G401 (cell line): Measurements from ENCODE around the gene CDRT4. TPM values are rescaled to one million over a fixed set of nuclear protein-coding genes. Genes with fewer than 3 reads are reported as not detected.

ENCODE experiments used
- DNase-seq: peaks from one replicate; pipeline ENCODE4 v3.0.0-alpha.2; 2015; ENCODE audit warnings: low spot score
- in situ Hi-C: cut with HindIII; loops from 2 replicates; pipeline ENCODE4 v1.10.0; 2016; ENCODE audit warnings: low sequenced_read_pairs, mixed read lengths
- total RNA-seq: library from RNA; depleted of rRNA; stranded (reverse); fragments of >200 nt; shearing (Covaris generic); gene quantifications from 2 replicates; pipeline ENCODE4 v1.2.3, GENCODE V29; 2014

Gene CDRT4
- total RNA-seq, 1 experiment from 2014 or later, result 5.0 TPM

- no peak for DNase-seq
- in situ Hi-C loops, result no loop called here
Measured at GRCh38 chr17:15496735-15497670, 29.6 kb upstream of the CDRT4 start.

GRCh38 chr17:15494821-15495220, 27.4 kb upstream of the CDRT4 start:
- in situ Hi-C loops, result no loop called here
- no peak for DNase-seq

GRCh38 chr17:15493693-15494035, 26.2 kb upstream of the CDRT4 start:
- in situ Hi-C loops, result no loop called here
- DNase-seq, result no peak

GRCh38 chr17:15492791-15493692, 25.6 kb upstream of the CDRT4 start:
- in situ Hi-C loops, result no loop called here

GRCh38 chr17:15492186-15492585, 24.8 kb upstream of the CDRT4 start:
- in situ Hi-C loops, result no loop called here
- DNase-seq, result no peak

More at GRCh38 chr17:15492791-15493692, 25.6 kb upstream of the CDRT4 start:
- DNase-seq, result peak; percentile 29

DNA sequence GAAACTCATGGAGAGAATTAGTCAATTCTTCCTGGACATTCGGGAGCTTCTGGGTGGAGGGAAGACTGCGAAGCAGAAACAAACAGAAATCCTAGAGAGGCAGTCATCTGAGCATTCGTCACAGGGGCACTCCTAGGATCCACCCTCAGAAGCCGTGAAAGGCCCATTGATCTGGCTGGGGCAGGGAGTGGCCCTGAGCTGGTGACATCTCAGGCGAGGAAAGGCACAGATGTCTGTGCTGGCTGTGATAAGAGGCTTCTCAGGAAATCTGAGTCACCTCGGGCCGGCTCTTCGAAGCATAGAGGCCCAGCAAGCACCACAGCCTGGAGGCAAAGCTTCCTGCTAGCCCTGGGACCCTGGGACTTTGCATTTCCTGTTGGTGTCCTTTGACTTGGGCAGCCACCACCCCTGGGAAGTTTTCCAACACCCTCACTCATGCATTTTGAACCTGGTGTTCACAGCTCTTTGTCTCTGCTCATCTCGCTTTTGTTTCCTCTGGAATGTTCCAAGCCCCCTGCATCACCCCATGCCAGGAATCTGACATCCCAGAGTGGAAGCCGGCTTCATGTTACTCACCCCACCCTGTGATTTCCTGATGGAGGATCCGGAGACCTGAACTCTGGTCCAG, 23.3 kb upstream of the CDRT4 start:
- in situ Hi-C loops, result no loop called here
- DNase-seq, result no peak

DNA sequence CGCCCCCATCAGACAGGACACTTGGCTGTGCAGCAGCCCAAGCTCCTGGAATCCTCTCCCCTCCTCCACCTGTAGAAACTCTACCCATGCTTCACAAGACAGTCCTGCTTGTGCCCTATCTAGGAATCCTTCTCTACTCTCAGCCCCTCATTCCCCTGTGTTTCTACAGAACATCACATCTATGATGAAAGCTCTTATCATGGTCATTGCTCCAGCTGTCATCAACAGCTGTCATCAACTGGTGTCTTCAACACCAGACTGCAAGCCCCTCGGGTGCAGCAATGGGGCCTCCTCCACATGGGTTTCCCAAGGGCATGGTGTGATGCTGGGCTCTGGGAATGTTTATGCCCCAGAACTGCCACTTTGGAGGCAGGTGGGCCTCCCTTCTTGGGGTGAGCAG, 21.1 kb upstream of the CDRT4 start:
- in situ Hi-C loops, result no loop called here
- DNase-seq, result no peak

DNA sequence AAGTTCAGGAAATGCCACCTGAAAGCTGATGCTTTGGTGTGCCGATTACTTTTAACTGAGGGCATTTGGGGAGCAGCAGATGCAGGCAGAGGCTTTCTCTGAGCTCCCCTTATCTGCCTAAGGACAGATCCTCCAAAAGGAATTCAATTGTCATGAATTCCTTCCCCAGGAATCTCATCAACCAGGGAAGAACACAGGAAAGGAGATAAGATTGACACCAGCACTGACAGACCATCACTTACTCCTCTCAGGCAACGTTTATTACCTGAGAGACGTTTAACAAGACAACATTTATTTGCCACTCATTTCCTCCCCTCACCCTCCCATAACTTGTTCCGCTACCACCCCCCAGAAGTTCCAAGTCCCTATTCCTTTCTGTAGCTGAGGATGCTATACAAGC, 17.6 kb upstream of the CDRT4 start:
- no peak for DNase-seq
- in situ Hi-C loops, result no loop called here

- DNase-seq, result no peak
- in situ Hi-C loops, result no loop called here
Measured at GRCh38 chr17:15483431-15483830, 16.0 kb upstream of the CDRT4 start.

DNA sequence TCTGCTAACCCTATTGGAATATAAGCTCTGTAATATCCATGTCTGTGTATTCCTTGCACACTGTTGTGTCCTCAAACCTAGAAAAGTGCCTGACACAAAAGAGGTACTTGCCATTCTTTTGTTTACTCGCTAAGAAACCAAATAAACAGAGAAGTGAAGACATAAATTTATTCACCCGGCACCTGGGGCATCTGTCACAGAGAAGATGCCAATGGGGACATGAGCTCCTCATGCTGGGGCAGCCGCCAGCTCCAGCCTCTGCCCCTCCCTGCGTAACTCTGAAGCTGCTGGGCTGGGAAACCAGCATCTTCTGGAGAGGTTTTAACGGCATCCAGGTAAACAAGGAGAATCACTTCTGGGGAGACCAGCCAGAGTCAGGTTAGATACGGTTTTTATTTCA, 15.1 kb upstream of the CDRT4 start:
- in situ Hi-C loops, result no loop called here
- DNase-seq, result peak; percentile 58

GRCh38 chr17:15481481-15481880, 14.1 kb upstream of the CDRT4 start:
- in situ Hi-C loops, result no loop called here
- no peak for DNase-seq

- in situ Hi-C loops, result no loop called here
Measured at GRCh38 chr17:15480204-15480603, 12.8 kb upstream of the CDRT4 start.

DNA sequence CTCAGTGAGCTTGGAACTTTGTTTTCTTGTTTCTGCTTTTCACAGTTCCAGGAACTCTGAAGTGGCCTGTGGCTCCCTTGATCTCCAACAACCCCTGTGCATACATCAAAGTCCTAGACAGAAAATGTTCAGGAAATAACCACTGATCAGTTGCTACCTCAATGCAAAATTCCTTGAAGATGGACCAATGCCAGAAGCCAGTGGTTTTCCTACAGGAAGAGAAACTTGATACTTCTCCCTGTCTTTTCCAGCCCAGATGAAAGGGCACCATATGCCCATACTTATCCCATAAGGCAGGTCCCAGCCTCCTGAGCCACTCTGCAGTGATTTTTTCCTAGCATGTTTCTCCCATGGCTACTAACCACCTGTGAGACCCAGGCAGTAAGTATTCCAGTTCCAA, 12.3 kb upstream of the CDRT4 start:
- DNase-seq, result no peak
- in situ Hi-C loops, result no loop called here

More at GRCh38 chr17:15480204-15480603, 12.8 kb upstream of the CDRT4 start:
- no peak for DNase-seq

GRCh38 chr17:15478845-15479244, 11.4 kb upstream of the CDRT4 start:
- in situ Hi-C loops, result no loop called here

DNA sequence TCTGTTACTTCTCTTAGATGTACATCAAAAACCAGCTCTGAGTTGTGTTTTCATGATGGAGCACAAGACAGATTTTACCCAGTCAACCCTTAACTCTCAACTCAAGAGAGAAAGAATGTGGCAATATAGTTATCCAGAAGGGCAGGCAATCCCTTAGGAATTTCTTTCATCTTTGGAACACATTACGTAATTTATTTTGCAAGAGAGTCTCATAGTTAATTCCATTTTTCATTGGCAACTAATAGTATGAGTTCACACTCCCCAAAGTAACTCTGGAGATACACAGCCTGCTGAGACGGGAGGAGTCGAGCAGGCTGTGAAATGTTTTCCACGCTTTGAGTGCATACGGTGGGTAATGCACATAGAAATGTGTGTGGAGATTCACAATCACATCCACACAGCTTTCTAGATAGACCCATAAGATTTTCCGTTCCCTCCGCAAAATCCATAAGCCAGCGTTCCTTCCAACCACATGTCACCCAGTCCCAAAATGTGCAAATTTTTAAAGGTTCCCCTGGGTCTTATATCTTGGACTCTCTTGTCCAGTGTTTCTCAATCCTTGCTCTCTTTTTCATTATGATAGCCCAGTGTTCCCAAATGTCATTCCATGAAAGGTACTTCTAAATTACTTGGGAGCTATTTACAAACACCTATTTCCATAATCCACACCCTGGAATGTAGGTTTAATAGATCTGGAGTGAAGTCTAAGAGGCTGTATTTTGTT, 8.4 kb upstream of the CDRT4 start:
- in situ Hi-C loops, result no loop called here
- no peak for DNase-seq

More at GRCh38 chr17:15478845-15479244, 11.4 kb upstream of the CDRT4 start:
- DNase-seq, result no peak

DNA sequence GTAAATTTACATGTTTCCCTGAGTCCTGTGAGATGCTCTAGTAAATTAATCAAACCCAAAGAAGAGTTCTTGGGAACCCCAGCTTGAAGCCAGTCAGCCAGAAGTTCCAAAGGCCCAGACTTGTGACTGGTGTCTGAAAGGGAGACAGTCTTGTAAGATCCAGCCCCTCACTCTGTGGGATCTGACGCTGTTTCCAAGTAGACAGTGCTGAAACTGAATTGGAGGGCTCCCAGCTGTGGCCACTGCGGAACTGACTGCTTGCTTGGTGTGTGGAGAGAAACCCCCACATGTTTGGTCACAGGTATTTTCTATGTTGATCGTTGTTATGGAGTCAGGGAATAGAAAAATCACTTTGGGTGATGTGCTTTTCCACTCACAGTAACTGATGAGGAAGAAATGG, 5.5 kb upstream of the CDRT4 start:
- in situ Hi-C loops, result no loop called here
- DNase-seq, result no peak

DNA sequence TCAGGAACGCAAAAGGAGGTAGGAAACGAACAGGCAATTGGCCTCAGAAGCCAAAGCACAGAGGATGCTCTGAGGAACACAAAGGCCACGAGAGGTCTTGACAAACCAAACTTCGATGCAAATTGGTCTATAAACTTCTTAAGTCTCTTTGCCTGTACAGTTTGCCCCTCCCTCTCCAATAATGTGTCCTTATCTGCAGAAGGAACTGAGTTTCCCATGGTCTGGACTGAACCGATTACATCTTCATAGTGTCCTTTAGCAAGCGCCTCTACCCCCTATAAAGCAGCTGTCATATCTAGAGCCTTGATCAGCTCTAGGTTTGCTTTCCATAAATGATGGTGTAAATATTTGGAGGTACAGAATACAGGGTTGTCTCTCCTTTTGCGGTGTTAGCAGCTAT, 3.1 kb upstream of the CDRT4 start:
- no peak for DNase-seq
- in situ Hi-C loops, result no loop called here

DNA sequence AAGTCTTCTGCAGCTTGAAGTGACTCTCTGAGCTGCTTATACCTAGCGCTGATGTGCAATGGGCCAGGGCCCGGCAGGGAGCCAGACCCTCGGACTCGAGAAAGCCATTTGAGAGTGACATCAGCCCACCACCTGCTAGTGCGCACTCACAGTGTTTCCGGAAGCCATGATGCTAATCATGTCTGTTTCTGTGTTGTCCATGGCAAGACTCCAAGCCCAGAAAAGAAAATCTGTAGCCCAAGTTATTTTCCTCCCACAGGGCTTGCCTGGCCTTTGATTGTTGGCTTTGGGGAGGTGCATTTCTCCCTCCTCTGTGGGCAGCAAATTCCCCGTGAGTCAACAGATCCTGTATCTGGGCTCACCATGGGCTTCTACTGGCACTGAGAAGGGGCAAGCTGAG, 1.8 kb upstream of the CDRT4 start:
- no peak for DNase-seq
- in situ Hi-C loops, result no loop called here

- in situ Hi-C loops, result no loop called here
- DNase-seq, result no peak
Measured at GRCh38 chr17:15468126-15468525, 705 bp upstream of the CDRT4 start.
